K562 treated with DMSO at 1 percent for 48 hours (cell line): Measurements from ENCODE around the gene CRYBB2. TPM values are rescaled to one million over a fixed set of nuclear protein-coding genes. Genes with fewer than 3 reads are reported as not detected.

Experiments
- total RNA-seq: library from RNA; unstranded; fragments of 300-600 nt; gene quantifications from 2 replicates; pipeline ENCODE4 v1.2.3, GENCODE V29; 2022; ENCODE audit warnings: low replicate concordance; ENCODE audit errors: extremely low read depth

The CRYBB2 gene, protein sequence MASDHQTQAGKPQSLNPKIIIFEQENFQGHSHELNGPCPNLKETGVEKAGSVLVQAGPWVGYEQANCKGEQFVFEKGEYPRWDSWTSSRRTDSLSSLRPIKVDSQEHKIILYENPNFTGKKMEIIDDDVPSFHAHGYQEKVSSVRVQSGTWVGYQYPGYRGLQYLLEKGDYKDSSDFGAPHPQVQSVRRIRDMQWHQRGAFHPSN
- total RNA-seq = not detected in 2 replicates

DNA sequence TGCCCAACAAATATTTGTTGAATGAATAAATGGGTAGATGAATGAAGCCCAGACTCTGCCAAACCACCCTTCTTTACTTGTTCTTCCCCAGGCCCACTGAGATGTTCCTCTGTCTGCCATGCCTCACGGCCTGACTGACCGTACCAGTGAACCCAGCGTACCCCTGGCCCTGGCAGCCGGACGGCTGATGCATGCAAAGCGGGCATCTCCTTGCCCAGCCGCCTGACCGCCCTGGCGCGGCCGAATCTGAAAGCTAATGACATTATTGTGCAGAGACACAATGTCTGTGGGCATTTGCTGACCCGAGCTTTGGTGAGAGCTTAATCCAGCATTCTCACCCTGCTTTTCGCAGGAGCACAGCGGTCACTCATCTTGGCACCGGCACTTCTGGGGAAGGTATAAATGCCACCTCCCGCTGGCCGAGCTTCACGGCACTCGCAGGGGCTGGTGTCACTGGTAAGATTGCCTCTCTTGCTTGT, at the start of gene CRYBB2:
CRYBB2 (plus strand) TSS at position 429 of the 479 bp plus-strand sequence. CDS start 1,791 bp downstream, outside the sequence.

DNA sequence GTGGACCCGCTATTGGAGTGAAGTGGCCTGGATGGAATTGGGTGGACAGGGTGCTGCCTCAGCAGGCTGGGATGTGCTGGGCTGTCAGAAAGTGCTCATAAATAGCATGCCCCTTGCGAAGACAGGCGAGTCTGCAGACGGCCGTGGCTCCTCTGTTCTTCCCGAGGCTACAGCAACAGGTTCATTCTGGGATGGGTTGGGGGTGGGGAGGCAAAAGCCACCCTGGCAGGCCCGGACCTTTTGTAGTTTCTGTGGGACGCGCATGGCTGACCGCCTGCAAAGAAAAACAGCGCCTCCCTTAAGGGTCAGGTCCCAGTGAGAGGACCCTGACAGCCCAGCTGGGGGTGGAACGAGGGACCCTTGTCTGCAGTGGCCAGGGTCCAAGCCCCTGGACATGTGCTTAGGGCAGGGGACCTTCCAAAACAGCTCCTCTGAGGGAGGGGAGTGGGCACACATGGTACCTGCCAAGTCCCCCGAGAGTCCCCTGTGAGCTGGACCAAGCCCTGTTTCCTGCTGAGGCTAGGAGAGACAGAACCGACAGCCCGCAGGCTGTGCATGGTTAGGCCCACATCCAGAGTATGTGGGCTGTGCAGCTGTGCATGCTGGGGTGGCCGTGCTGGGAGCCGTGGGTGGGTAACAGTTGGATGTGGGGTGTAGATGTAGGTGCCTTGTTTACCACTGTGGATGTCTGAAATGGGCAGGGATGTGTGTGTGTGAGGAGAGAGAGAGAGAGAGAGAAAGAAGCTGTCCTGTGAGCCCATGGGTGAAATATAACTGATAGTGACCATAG, 19.5 kb upstream of the CRYBB2 start, which contains the start of gene CRYBB3:
CRYBB3 (plus strand) TSS at position 128 of the 790 bp plus-strand sequence. CDS start 1,539 bp downstream, outside the sequence.

Other genes with a start within 250 kb of the CRYBB2 start
- gene CRYBB3, start 19.8 kb upstream of the CRYBB2 start, total RNA-seq = not detected in 2 replicates